NCI-H1092 (cell line): ENCODE data around the gene EFNA5.

Experiments used
- DNase-seq: peaks from one replicate; lab custom pipeline; 2025; lab: John Stamatoyannopoulos, UW

Gene EFNA5

GRCh38 chr5:107484281-107484680, 186.5 kb downstream of the EFNA5 start:
- DNase-seq, result no peak

GRCh38 chr5:107483231-107484024, 187.3 kb downstream of the EFNA5 start:
- no peak for DNase-seq

GRCh38 chr5:107478068-107478641, 192.6 kb downstream of the EFNA5 start:
- DNase-seq, result no peak

- no peak for DNase-seq
Observed at GRCh38 chr5:107477492-107477891, 193.2 kb downstream of the EFNA5 start.

- DNase-seq, result no peak
Observed at GRCh38 chr5:107476783-107477182, 194.0 kb downstream of the EFNA5 start.

- DNase-seq, result no peak
Observed at GRCh38 chr5:107474716-107475489, 195.8 kb downstream of the EFNA5 start.

- DNase-seq, result no peak
Observed at GRCh38 chr5:107474361-107474715, 196.4 kb downstream of the EFNA5 start.

- no peak for DNase-seq
Observed at GRCh38 chr5:107472620-107473064, 198.1 kb downstream of the EFNA5 start.

- no peak for DNase-seq
Observed at GRCh38 chr5:107470295-107470582, 200.5 kb downstream of the EFNA5 start.

- DNase-seq, result no peak
Observed at GRCh38 chr5:107469485-107470294, 201.0 kb downstream of the EFNA5 start.

- DNase-seq, result no peak
Observed at GRCh38 chr5:107469064-107469463, 201.7 kb downstream of the EFNA5 start.

- no peak for DNase-seq
Observed at GRCh38 chr5:107468276-107468675, 202.5 kb downstream of the EFNA5 start.

- DNase-seq, result no peak
Observed at GRCh38 chr5:107467137-107467932, 203.4 kb downstream of the EFNA5 start.

- DNase-seq, result no peak
Observed at GRCh38 chr5:107466233-107466769, 204.4 kb downstream of the EFNA5 start.

GRCh38 chr5:107464876-107465275, 205.9 kb downstream of the EFNA5 start:
- DNase-seq, result no peak

- DNase-seq, result no peak
Observed at GRCh38 chr5:107464416-107464815, 206.3 kb downstream of the EFNA5 start.

- DNase-seq, result no peak
Observed at GRCh38 chr5:107463731-107464130, 207.0 kb downstream of the EFNA5 start.

GRCh38 chr5:107461770-107462169, 209.0 kb downstream of the EFNA5 start:
- no peak for DNase-seq

GRCh38 chr5:107460789-107461188, 209.9 kb downstream of the EFNA5 start:
- no peak for DNase-seq

- no peak for DNase-seq
Observed at GRCh38 chr5:107459605-107460004, 211.1 kb downstream of the EFNA5 start.

GRCh38 chr5:107458322-107458721, 212.4 kb downstream of the EFNA5 start:
- DNase-seq, result no peak
